MG63 (cell line): Measurements from ENCODE around the gene SMYD3. TPM values are rescaled to one million over a fixed set of nuclear protein-coding genes. Genes with fewer than 3 reads are reported as not detected.
"Not testable (repeated sequence)": the region's sequence is repeated elsewhere in the genome, so short reads cannot be mapped to it uniquely, and the experiment has no call there.

ENCODE experiments used
- DNase-seq: peaks from one replicate; pipeline ENCODE4 v3.0.0-alpha.2; 2020
- H3K27me3 ChIP-seq: fragments of 250-450 bp; sonication (Bioruptor Pico); 2 replicates; pipeline ENCODE4 v1.5.1; 2020; ENCODE audit warnings: mild to moderate bottlenecking, moderate library complexity
- H3K36me3 ChIP-seq: fragments of 250-450 bp; sonication (Bioruptor Pico); 2 replicates; pipeline ENCODE4 v1.5.1; 2020; ENCODE audit warnings: mild to moderate bottlenecking, moderate library complexity
- H3K4me3 ChIP-seq: fragments of 250-450 bp; sonication (Bioruptor Pico); 2 replicates; pipeline ENCODE4 v1.5.1; 2020; ENCODE audit warnings: mild to moderate bottlenecking, moderate library complexity
- H3K9me3 ChIP-seq: fragments of 250-450 bp; sonication (Bioruptor Pico); 2 replicates; pipeline ENCODE4 v1.5.1; 2020; ENCODE audit warnings: mild to moderate bottlenecking, moderate library complexity
- total RNA-seq: library from RNA; depleted of rRNA; stranded (reverse); fragments of >200 nt; shearing (Covaris generic); gene quantifications from 2 replicates; pipeline ENCODE4 v1.2.3, GENCODE V29; 2014; ENCODE audit warnings: low replicate concordance

Gene SMYD3
- total RNA-seq, 1 experiment from 2014 or later: 46.6 TPM

- H3K4me3 ChIP-seq: no peak overlapping the region
- H3K27me3 ChIP-seq: no peaks in the 10 kb centered on the region
- H3K36me3 ChIP-seq: no peaks in the 10 kb centered on the region
- no peaks in the 10 kb centered on the region for H3K9me3 ChIP-seq
- DNase-seq: no peak
These were observed 522.5 kb downstream of the SMYD3 start for GRCh38 chr1:245984390-245985155.

- DNase-seq: no peak
- Histone ChIP-seq H3K9me3 (no peaks in the 10 kb centered on the region), H3K36me3 (no peaks in the 10 kb centered on the region)
These were observed 523.6 kb downstream of the SMYD3 start for GRCh38 chr1:245983294-245983967.

GRCh38 chr1:245979589-245979988 is 527.5 kb downstream of the SMYD3 start:
- Histone ChIP-seq H3K4me3 (no peak overlapping the region), H3K36me3 (no peaks in the 10 kb centered on the region), H3K27me3 (no peaks in the 10 kb centered on the region), H3K9me3 (no peaks in the 10 kb centered on the region)
- no peak for DNase-seq

More at GRCh38 chr1:245983294-245983967, 523.6 kb downstream of the SMYD3 start:
- no peaks in the 10 kb centered on the region for H3K27me3 ChIP-seq
- no peak overlapping the region for H3K4me3 ChIP-seq

- H3K36me3 ChIP-seq: no peaks in the 10 kb centered on the region
- no peaks in the 10 kb centered on the region for H3K9me3 ChIP-seq
- H3K4me3 ChIP-seq: no peak overlapping the region
- no peak for DNase-seq
- no peaks in the 10 kb centered on the region for H3K27me3 ChIP-seq
These were observed 528.2 kb downstream of the SMYD3 start for GRCh38 chr1:245978915-245979314.

- no peaks in the 10 kb centered on the region for H3K36me3 ChIP-seq
- no peaks in the 10 kb centered on the region for H3K9me3 ChIP-seq
- H3K4me3 ChIP-seq: no peak overlapping the region
- H3K27me3 ChIP-seq: no peaks in the 10 kb centered on the region
- DNase-seq: no peak
These were observed 534.6 kb downstream of the SMYD3 start for GRCh38 chr1:245972476-245972875.

GRCh38 chr1:245971711-245972085 is 535.4 kb downstream of the SMYD3 start:
- Histone ChIP-seq H3K36me3 (no peaks in the 10 kb centered on the region), H3K27me3 (no peaks in the 10 kb centered on the region), H3K9me3 (no peaks in the 10 kb centered on the region), H3K4me3 (no peak overlapping the region)
- DNase-seq: no peak

- H3K36me3 ChIP-seq, H3K27me3 ChIP-seq, H3K9me3 ChIP-seq, DNase-seq, H3K4me3 ChIP-seq: not testable (repeated sequence)
These were observed 535.9 kb downstream of the SMYD3 start for GRCh38 chr1:245971076-245971710.

GRCh38 chr1:245969283-245969682 is 537.8 kb downstream of the SMYD3 start:
- no peaks in the 10 kb centered on the region for H3K9me3 ChIP-seq
- no peaks in the 10 kb centered on the region for H3K27me3 ChIP-seq
- H3K36me3 ChIP-seq: no peaks in the 10 kb centered on the region
- peak; percentile 72 for DNase-seq
- no peak overlapping the region for H3K4me3 ChIP-seq

- Histone ChIP-seq H3K36me3 (no peaks in the 10 kb centered on the region), H3K9me3 (no peaks in the 10 kb centered on the region), H3K27me3 (no peaks in the 10 kb centered on the region), H3K4me3 (no peak overlapping the region)
- DNase-seq: no peak
These were observed 538.3 kb downstream of the SMYD3 start for GRCh38 chr1:245968775-245969174.

- Histone ChIP-seq H3K27me3 (no peaks in the 10 kb centered on the region), H3K36me3 (no peaks in the 10 kb centered on the region), H3K4me3 (no peak overlapping the region), H3K9me3 (no peaks in the 10 kb centered on the region)
- no peak for DNase-seq
These were observed 541.7 kb downstream of the SMYD3 start for GRCh38 chr1:245965398-245965797.

GRCh38 chr1:245963649-245964048 is 543.4 kb downstream of the SMYD3 start:
- Histone ChIP-seq H3K4me3 (no peak overlapping the region), H3K27me3 (no peaks in the 10 kb centered on the region), H3K9me3 (no peaks in the 10 kb centered on the region), H3K36me3 (no peaks in the 10 kb centered on the region)
- DNase-seq: no peak

- H3K27me3 ChIP-seq: no peaks in the 10 kb centered on the region
- no peaks in the 10 kb centered on the region for H3K9me3 ChIP-seq
- H3K36me3 ChIP-seq: no peaks in the 10 kb centered on the region
- no peak for DNase-seq
- no peak overlapping the region for H3K4me3 ChIP-seq
These were observed 544.6 kb downstream of the SMYD3 start for GRCh38 chr1:245962453-245962852.

GRCh38 chr1:245961137-245961540 is 545.9 kb downstream of the SMYD3 start:
- H3K9me3 ChIP-seq: no peaks in the 10 kb centered on the region
- DNase-seq: no peak
- H3K27me3 ChIP-seq: no peaks in the 10 kb centered on the region
- no peaks in the 10 kb centered on the region for H3K36me3 ChIP-seq
- H3K4me3 ChIP-seq: no peak overlapping the region

- Histone ChIP-seq H3K4me3 (no peak overlapping the region), H3K9me3 (no peaks in the 10 kb centered on the region), H3K27me3 (no peaks in the 10 kb centered on the region), H3K36me3 (no peaks in the 10 kb centered on the region)
- no peak for DNase-seq
These were observed 546.9 kb downstream of the SMYD3 start for GRCh38 chr1:245960171-245960570.

GRCh38 chr1:245958016-245958415 is 549.1 kb downstream of the SMYD3 start:
- H3K9me3 ChIP-seq: no peaks in the 10 kb centered on the region
- H3K27me3 ChIP-seq: no peaks in the 10 kb centered on the region
- no peak for DNase-seq
- no peak overlapping the region for H3K4me3 ChIP-seq
- H3K36me3 ChIP-seq: no peaks in the 10 kb centered on the region

GRCh38 chr1:245957427-245957826 is 549.7 kb downstream of the SMYD3 start:
- H3K27me3 ChIP-seq: no peaks in the 10 kb centered on the region
- no peak overlapping the region for H3K4me3 ChIP-seq
- no peaks in the 10 kb centered on the region for H3K9me3 ChIP-seq
- no peaks in the 10 kb centered on the region for H3K36me3 ChIP-seq
- no peak for DNase-seq

- H3K4me3 ChIP-seq: no peak overlapping the region
- no peaks in the 10 kb centered on the region for H3K27me3 ChIP-seq
- H3K36me3 ChIP-seq: no peaks in the 10 kb centered on the region
- no peak for DNase-seq
- H3K9me3 ChIP-seq: no peaks in the 10 kb centered on the region
These were observed 550.9 kb downstream of the SMYD3 start for GRCh38 chr1:245956225-245956624.
